Measurements from ENCODE around the gene FLNA.
"Not testable (repeated sequence)": the region's sequence is repeated elsewhere in the genome, so short reads cannot be mapped to it uniquely, and the experiment has no call there.

FLNA gene

GRCh38 chrX:154303476-154303875 is 71.0 kb downstream of the FLNA start:
- DNase-seq (ENCODE audit: low read depth in 1 of 2, low spot score in 1 of 2), result no peak
- no peak for TF ChIP-seq REST (IDR thresholded peaks at IDR 0.05; ENCODE audit: insufficient replicate concordance, low read depth)
- no peak for TF ChIP-seq POLR2AphosphoS5 (IDR thresholded peaks at IDR 0.05; ENCODE audit: low read depth)
- TF ChIP-seq CTCF (IDR thresholded peaks at IDR 0.05; ENCODE audit: insufficient read depth, low read length), result no peak
- TF ChIP-seq SPI1 (IDR thresholded peaks at IDR 0.05; ENCODE audit: borderline replicate concordance, low read depth), result no peak
- TF ChIP-seq GABPA (IDR thresholded peaks at IDR 0.05; ENCODE audit: low read depth), result no peak
- no peak overlapping the region for H3K4me3 ChIP-seq (replicated peaks; ENCODE audit: insufficient read depth, low read length)
- H3K27me3 ChIP-seq (ENCODE audit: insufficient read depth, poor library complexity, severe bottlenecking), result no peaks in the 10 kb centered on the region
- no peak overlapping the region for H3K27ac ChIP-seq (replicated peaks)

- H3K4me3 ChIP-seq (replicated peaks; ENCODE audit: insufficient read depth, low read length); H3K27ac ChIP-seq (replicated peaks); H3K27me3 ChIP-seq (ENCODE audit: insufficient read depth, poor library complexity, severe bottlenecking); DNase-seq (ENCODE audit: low read depth in 1 of 2, low spot score in 1 of 2): not testable (repeated sequence)
Observed at GRCh38 chrX:154302998-154303397, 71.4 kb downstream of the FLNA start.

GRCh38 chrX:154300816-154301215 is 73.6 kb downstream of the FLNA start:
- no peak overlapping the region for H3K4me3 ChIP-seq (replicated peaks; ENCODE audit: insufficient read depth, low read length)
- no peaks in the 10 kb centered on the region for H3K27me3 ChIP-seq (ENCODE audit: insufficient read depth, poor library complexity, severe bottlenecking)
- peak; percentile 39 to 77 for DNase-seq (ENCODE audit: low read depth in 1 of 2, low spot score in 1 of 2)
- no peak overlapping the region for H3K27ac ChIP-seq (replicated peaks)
- TF ChIP-seq CTCF (IDR thresholded peaks at IDR 0.05; ENCODE audit: insufficient read depth, low read length), result no peak
- peak; percentile 89 for TF ChIP-seq SPI1 (IDR thresholded peaks at IDR 0.05; ENCODE audit: borderline replicate concordance, low read depth)

Data from HL-60 (cell line).